ENCODE results near the gene FAM234B.

DNA sequence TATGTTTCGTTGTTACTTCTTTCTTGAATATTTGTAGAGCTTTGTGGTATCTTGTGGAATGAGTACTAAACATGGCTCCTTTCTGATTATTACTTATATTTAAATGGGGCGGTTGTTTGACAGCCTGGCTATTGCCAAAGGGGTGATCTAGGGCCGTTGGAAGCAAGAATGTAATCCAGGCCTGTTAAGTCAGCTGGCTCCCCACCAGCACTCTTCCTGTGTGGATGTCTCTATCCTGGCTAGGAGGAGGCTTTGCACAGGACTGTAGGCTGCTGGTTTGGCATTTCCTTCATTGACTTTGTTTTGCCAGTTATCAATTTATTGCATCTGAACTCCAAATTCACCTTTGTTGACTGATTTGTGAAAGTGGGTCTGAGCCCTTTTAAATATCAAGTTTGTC, 5.6 kb downstream of the FAM234B start:
- TF ChIP-seq GATA2 (IDR thresholded peaks at IDR 0.05; ENCODE audit: low read depth, low read length) (no peak), GATA3 (IDR thresholded peaks at IDR 0.05; ENCODE audit: low read depth, low read length) (no peak)
